Measurements from ENCODE around the gene ADAMTS17. TPM values are rescaled to one million over a fixed set of nuclear protein-coding genes. Genes with fewer than 3 reads are reported as not detected.

ADAMTS17 gene
- total RNA-seq, 1 donor from 2014 or later = 0.99 TPM

DNA sequence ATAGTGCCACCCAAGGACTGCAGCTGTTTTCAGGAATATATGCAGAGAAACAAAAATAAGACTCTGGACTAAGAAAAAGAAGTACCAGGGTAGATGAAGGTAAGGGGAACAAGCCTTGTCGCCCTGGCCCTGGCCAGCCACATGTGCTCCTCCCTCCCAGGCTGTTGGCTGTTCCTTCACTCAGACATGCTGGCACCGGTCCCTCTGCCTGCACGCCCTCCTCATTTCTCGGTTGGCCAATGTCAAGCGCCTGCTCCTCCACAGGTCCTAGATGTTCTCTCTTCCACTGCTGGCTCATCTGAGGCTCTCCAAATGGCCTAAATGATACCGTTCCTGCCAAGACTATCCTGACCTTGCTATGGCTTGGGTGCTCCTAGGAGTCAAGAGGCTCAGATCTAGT, 320.1 kb downstream of the ADAMTS17 start:
- Histone ChIP-seq H3K36me3 (no peaks in the 10 kb centered on the region), H3K27ac (replicated peaks) (no peak overlapping the region), H3K27me3 (ENCODE audit: low read depth) (no peaks in the 10 kb centered on the region), H3K4me1 (peaks cover 35% of the 10 kb centered on the region), H3K9me3 (replicated peaks) (peaks cover 14% of the 10 kb centered on the region), H3K4me3 (no peak overlapping the region)
- TF ChIP-seq, protein P1, sequence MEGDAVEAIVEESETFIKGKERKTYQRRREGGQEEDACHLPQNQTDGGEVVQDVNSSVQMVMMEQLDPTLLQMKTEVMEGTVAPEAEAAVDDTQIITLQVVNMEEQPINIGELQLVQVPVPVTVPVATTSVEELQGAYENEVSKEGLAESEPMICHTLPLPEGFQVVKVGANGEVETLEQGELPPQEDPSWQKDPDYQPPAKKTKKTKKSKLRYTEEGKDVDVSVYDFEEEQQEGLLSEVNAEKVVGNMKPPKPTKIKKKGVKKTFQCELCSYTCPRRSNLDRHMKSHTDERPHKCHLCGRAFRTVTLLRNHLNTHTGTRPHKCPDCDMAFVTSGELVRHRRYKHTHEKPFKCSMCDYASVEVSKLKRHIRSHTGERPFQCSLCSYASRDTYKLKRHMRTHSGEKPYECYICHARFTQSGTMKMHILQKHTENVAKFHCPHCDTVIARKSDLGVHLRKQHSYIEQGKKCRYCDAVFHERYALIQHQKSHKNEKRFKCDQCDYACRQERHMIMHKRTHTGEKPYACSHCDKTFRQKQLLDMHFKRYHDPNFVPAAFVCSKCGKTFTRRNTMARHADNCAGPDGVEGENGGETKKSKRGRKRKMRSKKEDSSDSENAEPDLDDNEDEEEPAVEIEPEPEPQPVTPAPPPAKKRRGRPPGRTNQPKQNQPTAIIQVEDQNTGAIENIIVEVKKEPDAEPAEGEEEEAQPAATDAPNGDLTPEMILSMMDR (IDR thresholded peaks at IDR 0.05; ENCODE audit: borderline replicate concordance) = no peak
- intact Hi-C loops (cut with micrococcal nuclease) = no loop called here
- peak; percentile 33 for DNase-seq

DNA sequence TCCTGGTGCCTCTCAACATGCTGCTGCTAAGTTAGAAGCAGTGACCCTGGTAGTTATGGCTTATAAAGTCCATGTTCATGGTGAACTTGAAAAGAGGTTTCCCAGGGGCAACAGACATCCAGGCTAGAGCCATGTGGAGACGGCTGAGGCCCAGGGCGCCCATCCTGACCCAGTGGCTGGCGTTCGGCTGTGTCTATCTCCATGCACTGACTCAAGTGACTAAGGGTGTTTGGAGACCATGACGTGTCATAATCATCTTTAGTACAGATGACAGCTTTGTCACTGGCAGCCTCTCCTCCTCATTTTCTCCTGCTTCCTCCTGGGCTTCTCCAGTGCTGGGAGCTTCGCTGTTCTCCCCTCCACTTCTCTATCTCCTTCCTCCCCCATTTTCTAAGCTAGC, 321.2 kb downstream of the ADAMTS17 start:
- Histone ChIP-seq H3K4me1 (peaks cover 38% of the 10 kb centered on the region), H3K9me3 (replicated peaks) (peaks cover 14% of the 10 kb centered on the region), H3K36me3 (no peaks in the 10 kb centered on the region), H3K27ac (replicated peaks) (peak overlapping the region; percentile 59), H3K4me3 (no peak overlapping the region), H3K27me3 (ENCODE audit: low read depth) (no peaks in the 10 kb centered on the region)
- TF ChIP-seq, protein P1 (IDR thresholded peaks at IDR 0.05; ENCODE audit: borderline replicate concordance) = no peak
- DNase-seq = no peak
- intact Hi-C loops (cut with micrococcal nuclease) = no loop called here

DNA sequence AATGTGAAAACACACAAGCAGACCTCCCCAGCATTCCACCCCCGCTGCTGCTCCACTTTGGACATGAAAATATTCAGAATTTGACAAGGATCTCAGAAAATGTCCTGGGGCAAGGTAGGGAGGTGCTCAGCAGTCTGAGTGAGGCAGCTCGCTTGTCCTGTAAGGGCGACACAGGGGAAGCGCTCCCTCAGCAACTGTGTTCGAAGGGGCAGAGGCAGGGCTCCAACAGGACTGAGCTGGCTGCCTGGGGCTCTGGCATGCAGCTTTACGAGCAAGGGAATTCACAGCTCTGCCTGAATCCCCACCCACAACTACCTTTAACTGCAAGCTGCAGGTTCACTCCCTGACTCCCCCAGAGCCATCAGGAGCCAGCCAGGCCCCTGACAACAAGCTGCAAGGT, 321.6 kb downstream of the ADAMTS17 start:
- Histone ChIP-seq H3K27me3 (ENCODE audit: low read depth) (no peaks in the 10 kb centered on the region), H3K27ac (replicated peaks) (peak overlapping the region; percentile 59), H3K9me3 (replicated peaks) (peaks cover 10% of the 10 kb centered on the region), H3K36me3 (no peaks in the 10 kb centered on the region), H3K4me3 (no peak overlapping the region), H3K4me1 (peaks cover 38% of the 10 kb centered on the region)
- DNase-seq = no peak
- intact Hi-C loops (cut with micrococcal nuclease) = no loop called here
- TF ChIP-seq, protein P1 (IDR thresholded peaks at IDR 0.05; ENCODE audit: borderline replicate concordance) = no peak

DNA sequence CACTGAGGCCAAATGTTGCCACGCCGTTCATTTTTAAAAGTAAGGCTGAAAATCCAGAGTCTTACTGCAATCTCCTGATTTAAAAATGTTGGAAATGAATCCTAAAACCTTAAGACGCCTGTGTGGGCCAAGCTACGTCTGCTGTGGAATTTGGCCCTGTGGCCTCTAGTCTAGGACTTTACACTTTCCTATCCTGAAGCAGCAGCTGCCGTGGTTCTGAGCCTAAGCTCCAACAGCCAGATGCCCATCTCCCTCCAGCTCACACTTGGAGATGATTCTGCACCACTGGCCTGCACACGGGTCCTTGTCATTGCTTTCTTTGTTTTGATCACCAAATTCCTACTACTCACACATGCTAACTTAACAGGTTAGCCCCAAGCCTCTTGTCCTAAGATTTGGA, 322.2 kb downstream of the ADAMTS17 start:
- no peak overlapping the region for H3K27ac ChIP-seq (replicated peaks)
- H3K36me3 ChIP-seq = no peaks in the 10 kb centered on the region
- intact Hi-C loops (cut with micrococcal nuclease) = no loop called here
- peaks cover 38% of the 10 kb centered on the region for H3K4me1 ChIP-seq
- DNase-seq = no peak
- no peak overlapping the region for H3K4me3 ChIP-seq
- H3K27me3 ChIP-seq (ENCODE audit: low read depth) = no peaks in the 10 kb centered on the region
- H3K9me3 ChIP-seq (replicated peaks) = peaks cover 6% of the 10 kb centered on the region
- TF ChIP-seq, protein P1 (IDR thresholded peaks at IDR 0.05; ENCODE audit: borderline replicate concordance) = no peak

DNA sequence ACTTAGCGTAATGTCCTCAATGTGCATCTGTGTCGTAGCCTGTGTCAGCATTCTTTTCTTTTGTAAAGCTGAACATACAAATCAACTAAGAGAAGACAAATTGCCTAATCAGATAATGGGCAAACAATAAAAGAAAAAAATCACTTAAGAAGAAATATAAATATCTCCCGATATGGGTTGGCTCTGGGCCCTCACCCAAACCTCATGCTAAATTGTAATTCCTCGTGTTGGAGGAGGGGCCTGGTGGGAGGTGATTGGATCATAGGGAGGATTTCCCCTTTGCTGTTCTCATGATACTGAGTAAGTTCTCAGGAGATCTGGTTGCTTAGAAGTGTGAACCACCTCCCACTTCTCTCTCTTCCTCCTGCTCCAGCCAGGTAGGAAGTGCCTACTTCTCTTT, 323.6 kb downstream of the ADAMTS17 start:
- Histone ChIP-seq H3K4me1 (peaks cover 38% of the 10 kb centered on the region), H3K4me3 (no peak overlapping the region), H3K9me3 (replicated peaks) (peaks cover 6% of the 10 kb centered on the region), H3K36me3 (no peaks in the 10 kb centered on the region), H3K27me3 (ENCODE audit: low read depth) (no peaks in the 10 kb centered on the region), H3K27ac (replicated peaks) (no peak overlapping the region)
- no peak for DNase-seq
- intact Hi-C loops (cut with micrococcal nuclease) = no loop called here
- TF ChIP-seq, protein P1 (IDR thresholded peaks at IDR 0.05; ENCODE audit: borderline replicate concordance) = no peak

DNA sequence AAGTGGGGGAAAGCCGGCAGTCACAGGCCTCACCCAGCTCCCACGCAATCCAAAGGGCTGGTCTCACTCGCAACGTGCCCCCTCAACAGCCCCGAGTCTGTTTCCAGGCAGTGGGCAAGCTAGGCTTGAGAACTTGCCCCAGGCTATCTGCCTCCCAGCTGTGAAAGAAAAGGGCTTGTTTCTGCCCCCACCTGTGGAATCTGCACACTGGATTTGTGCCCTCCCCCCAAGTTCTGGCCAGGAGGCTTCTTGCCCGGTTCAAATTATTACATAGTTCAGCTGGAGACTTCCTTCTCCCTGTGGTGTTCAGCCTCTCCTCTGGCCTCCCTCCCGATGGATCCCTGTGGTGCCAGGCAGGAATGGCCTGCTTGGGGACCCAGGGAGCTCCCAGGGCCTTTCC, 324.6 kb downstream of the ADAMTS17 start:
- peaks cover 6% of the 10 kb centered on the region for H3K9me3 ChIP-seq (replicated peaks)
- no peaks in the 10 kb centered on the region for H3K36me3 ChIP-seq
- no peak for DNase-seq
- H3K4me1 ChIP-seq = peaks cover 27% of the 10 kb centered on the region
- TF ChIP-seq, protein P1 (IDR thresholded peaks at IDR 0.05; ENCODE audit: borderline replicate concordance) = no peak
- no peak overlapping the region for H3K4me3 ChIP-seq
- H3K27me3 ChIP-seq (ENCODE audit: low read depth) = no peaks in the 10 kb centered on the region
- intact Hi-C loops (cut with micrococcal nuclease) = no loop called here
- no peak overlapping the region for H3K27ac ChIP-seq (replicated peaks)
